ENCODE data around the gene ARF5.

ARF5 gene

DNA sequence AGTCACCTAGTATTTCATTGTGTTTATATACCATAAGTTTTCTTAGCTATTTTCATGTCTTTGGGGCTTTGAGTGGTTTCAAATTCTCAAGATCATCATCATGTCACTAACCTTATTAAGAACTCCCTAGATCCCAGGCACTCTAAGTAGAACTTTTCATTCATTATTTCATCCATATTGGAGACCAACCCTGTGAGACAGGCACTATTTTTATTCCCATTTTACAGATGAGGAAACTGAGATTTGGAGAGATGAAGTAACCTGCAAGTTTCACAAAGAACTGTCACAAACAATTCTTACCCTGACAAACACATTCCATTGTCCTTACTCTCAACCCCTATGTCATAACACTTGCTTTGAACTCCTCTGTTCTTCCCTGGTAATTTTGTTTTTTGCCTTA is 50.0 kb downstream of the ARF5 start:
- DNase-seq, result no peak
